ENCODE measurements around the gene SCFD2. TPM values are rescaled to one million over a fixed set of nuclear protein-coding genes. Genes with fewer than 3 reads are reported as not detected.

SCFD2 gene
- total RNA-seq, 1 donor = 33.2 TPM

- DNase-seq (ENCODE audit: low read depth) = no peak
- no peak overlapping the region for H3K4me3 ChIP-seq (ENCODE audit: low read depth, low read length)
Observed at GRCh38 chr4:53371843-53372521, 6.1 kb upstream of the SCFD2 start.

DNA sequence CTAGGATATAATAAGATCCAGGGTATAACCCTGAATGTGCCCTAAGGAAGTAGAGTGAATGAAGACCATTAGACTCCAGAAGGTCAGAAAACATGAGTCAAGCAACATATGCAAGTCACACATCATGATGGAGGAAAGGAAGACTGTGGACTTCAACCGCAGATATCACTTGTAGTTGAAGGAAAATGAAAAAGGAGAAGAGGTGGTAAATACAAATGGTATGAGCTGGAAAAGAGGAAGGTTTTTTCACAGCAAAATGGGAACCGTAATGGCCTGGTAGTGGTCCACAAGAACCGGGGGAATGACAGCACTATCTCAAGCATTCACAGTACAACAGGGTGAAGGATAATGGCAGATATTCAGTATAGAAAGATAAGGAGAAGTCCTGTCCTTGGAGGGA, 5.2 kb upstream of the SCFD2 start:
- no peak for TF ChIP-seq CTCF (IDR thresholded peaks at IDR 0.05; ENCODE audit: insufficient read depth, low read depth, low read length)
- H3K4me3 ChIP-seq (ENCODE audit: low read depth, low read length) = no peak overlapping the region
- no peak for DNase-seq (ENCODE audit: low read depth)

More at GRCh38 chr4:53371843-53372521, 6.1 kb upstream of the SCFD2 start:
- TF ChIP-seq CTCF (IDR thresholded peaks at IDR 0.05; ENCODE audit: insufficient read depth, low read depth, low read length) = no peak

- no peak overlapping the region for H3K4me3 ChIP-seq (ENCODE audit: low read depth, low read length)
- no peak for TF ChIP-seq CTCF (IDR thresholded peaks at IDR 0.05; ENCODE audit: insufficient read depth, low read depth, low read length)
- no peak for DNase-seq (ENCODE audit: low read depth)
Observed at GRCh38 chr4:53367721-53368120, 1.9 kb upstream of the SCFD2 start.

GRCh38 chr4:53366301-53366716, 448 bp upstream of the SCFD2 start:
- TF ChIP-seq CTCF (IDR thresholded peaks at IDR 0.05; ENCODE audit: insufficient read depth, low read depth, low read length) = no peak
- peak overlapping the region; percentile 81 for H3K4me3 ChIP-seq (ENCODE audit: low read depth, low read length)
- DNase-seq (ENCODE audit: low read depth) = no peak

DNA sequence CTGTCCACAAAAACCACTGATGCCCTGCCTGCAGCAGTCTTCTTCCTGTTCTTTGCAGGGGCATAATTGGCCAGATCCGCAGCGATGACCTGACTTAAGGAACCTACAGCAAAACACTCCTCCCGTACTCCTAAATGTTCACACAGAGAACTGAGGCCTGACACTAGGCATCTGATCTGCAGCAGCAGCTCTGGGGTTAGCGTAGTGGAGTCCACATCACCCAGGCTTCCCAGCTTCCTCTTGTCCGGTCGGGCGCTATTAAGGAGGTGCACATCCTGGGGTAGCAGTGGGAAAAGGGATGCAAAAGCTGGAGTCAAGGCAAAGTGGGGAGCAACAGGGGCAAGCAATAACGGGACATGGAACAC, 758 bp downstream of the SCFD2 start:
- TF ChIP-seq CTCF (IDR thresholded peaks at IDR 0.05; ENCODE audit: insufficient read depth, low read depth, low read length) = no peak
- DNase-seq (ENCODE audit: low read depth) = peak; percentile 26
- peak overlapping the region; percentile 81 for H3K4me3 ChIP-seq (ENCODE audit: low read depth, low read length)

GRCh38 chr4:53364624-53365023, 1.2 kb downstream of the SCFD2 start:
- no peak for DNase-seq (ENCODE audit: low read depth)
- no peak for TF ChIP-seq CTCF (IDR thresholded peaks at IDR 0.05; ENCODE audit: insufficient read depth, low read depth, low read length)
- peak overlapping the region; percentile 81 for H3K4me3 ChIP-seq (ENCODE audit: low read depth, low read length)

DNA sequence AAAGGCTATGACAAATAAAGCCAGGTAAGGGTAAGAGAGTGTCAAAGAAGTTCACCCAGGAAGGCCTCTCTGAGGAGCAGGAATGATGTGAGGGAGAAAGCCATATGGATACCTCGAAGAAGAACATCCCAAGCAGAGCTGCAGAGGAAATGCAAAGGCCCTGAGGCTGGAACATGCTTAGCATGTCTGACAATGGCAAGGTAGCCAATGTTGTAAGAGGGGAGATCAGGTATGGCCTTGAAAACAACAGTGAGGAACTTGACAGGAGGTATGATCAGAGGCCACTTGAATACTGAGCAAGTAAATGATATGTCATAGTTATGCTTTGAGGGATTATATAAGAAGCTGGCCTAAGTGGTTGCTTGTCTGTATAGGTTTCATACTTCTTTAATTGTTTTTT, 3.8 kb downstream of the SCFD2 start:
- TF ChIP-seq CTCF (IDR thresholded peaks at IDR 0.05; ENCODE audit: insufficient read depth, low read depth, low read length) = no peak
- H3K4me3 ChIP-seq (ENCODE audit: low read depth, low read length) = no peak overlapping the region
- no peak for DNase-seq (ENCODE audit: low read depth)
